HepG2 (cell line): ENCODE measurements around the gene ACO1. TPM values are rescaled to one million over a fixed set of nuclear protein-coding genes. Genes with fewer than 3 reads are reported as not detected.

Source experiments
- CBFB ChIP-seq: sonication (generic); formaldehyde crosslinking; IDR thresholded peaks from 2 replicates; pipeline ENCODE4 v1.4.0; 2020; ENCODE audit warnings: missing genetic modification reagents
- FOXO1 ChIP-seq: sonication (generic); formaldehyde crosslinking; IDR thresholded peaks from 2 replicates; pipeline ENCODE4 v1.4.0; 2020; ENCODE audit warnings: missing genetic modification reagents
- ISX ChIP-seq: sonication (generic); formaldehyde crosslinking; conservative IDR thresholded peaks from 2 replicates; pipeline ENCODE4 v1.5.0; 2020; ENCODE audit warnings: missing genetic modification reagents
- MZF1 ChIP-seq: sonication (generic); formaldehyde crosslinking; IDR thresholded peaks from 2 replicates; pipeline ENCODE4 v1.8.1; 2023; ENCODE audit warnings: mild to moderate bottlenecking, missing genetic modification reagents, borderline replicate concordance
- RAD21 ChIP-seq: fragments of 450-650 bp; formaldehyde crosslinking; IDR thresholded peaks from 2 replicates; pipeline ENCODE4 v1.5.0; 2020; ENCODE audit warnings: mild to moderate bottlenecking
- SMAD1 ChIP-seq: sonication (generic); formaldehyde crosslinking; IDR thresholded peaks from 2 replicates; pipeline ENCODE4 v1.4.0; 2020; ENCODE audit warnings: missing genetic modification reagents, low read depth, mild to moderate bottlenecking, borderline replicate concordance
- TAF1 ChIP-seq: sonication (generic); formaldehyde crosslinking; IDR thresholded peaks from 2 replicates; pipeline ENCODE4 v1.4.0; 2020; ENCODE audit warnings: missing genetic modification reagents
- ZNF724P ChIP-seq: sonication (generic); formaldehyde crosslinking; IDR thresholded peaks from 2 replicates; pipeline ENCODE4 v1.8.0; 2022; ENCODE audit warnings: missing genetic modification reagents, borderline replicate concordance
- ZNF83 ChIP-seq: sonication (generic); formaldehyde crosslinking; IDR thresholded peaks from 2 replicates; pipeline ENCODE4 v1.4.0; 2020; ENCODE audit warnings: missing genetic modification reagents, mild to moderate bottlenecking, borderline replicate concordance
- polyA plus RNA-seq, 8 experiments: library from polyadenylated mRNA; depleted of rRNA in 3 of 8; stranded (reverse) in 7 of 8; unstranded in 1 of 8; fragments of >200 nt; fragmentation: Illumina TruSeq in 4 of 8; extraction: Trizol in 4 of 8; gene quantifications; 2 replicates each; pipeline versions ENCODE4 v1.2.1 to v1.2.3, GENCODE V29; 2011 to 2016; ENCODE audit warnings: low read depth in 4 of 8, missing spikeins in 1 of 8, mixed read lengths in 1 of 8; ENCODE audit not compliant: insufficient read depth in 1 of 8
- total RNA-seq, 5 experiments: library from RNA; depleted of rRNA; stranded (reverse); fragments of >200 nt; fragmentation: Illumina TruSeq; extraction: Trizol; gene quantifications; 2 replicates each; pipeline ENCODE4 v1.2.3, GENCODE V29; 2016; ENCODE audit warnings: low read depth in 1 of 5
- TF ChIP-seq, protein P1 (sequence below): IDR thresholded peaks from 2 replicates; pipeline ENCODE4 v1.6.1; 2016; ENCODE audit warnings: missing biosample characterization, missing genetic modification reagents, low read depth
- TF ChIP-seq, protein P2 (sequence below): sonication (generic); formaldehyde crosslinking; IDR thresholded peaks from 2 replicates; pipeline ENCODE4 v1.8.0; 2022; ENCODE audit warnings: mild to moderate bottlenecking, missing genetic modification reagents, borderline replicate concordance
- TF ChIP-seq, protein P3 (sequence below): sonication (generic); formaldehyde crosslinking; IDR thresholded peaks from 2 replicates; pipeline ENCODE4 v1.4.0; 2020; ENCODE audit warnings: missing genetic modification reagents
- TF ChIP-seq, protein P4 (sequence below): IDR thresholded peaks from 2 replicates; pipeline ENCODE4 v1.6.1; 2016; ENCODE audit warnings: mild to moderate bottlenecking
- TF ChIP-seq, protein P5 (sequence below): sonication (generic); formaldehyde crosslinking; conservative IDR thresholded peaks from 2 replicates; pipeline ENCODE4 v1.4.0; 2020; ENCODE audit warnings: mild to moderate bottlenecking, missing genetic modification reagents, moderate library complexity

The ACO1 gene
- total and polyA plus RNA-seq, 2 of the 13 experiments (the other 11 are each of a cell fraction or from before 2014, with no cell fraction given) = 20.1 to 48.2 TPM

DNA sequence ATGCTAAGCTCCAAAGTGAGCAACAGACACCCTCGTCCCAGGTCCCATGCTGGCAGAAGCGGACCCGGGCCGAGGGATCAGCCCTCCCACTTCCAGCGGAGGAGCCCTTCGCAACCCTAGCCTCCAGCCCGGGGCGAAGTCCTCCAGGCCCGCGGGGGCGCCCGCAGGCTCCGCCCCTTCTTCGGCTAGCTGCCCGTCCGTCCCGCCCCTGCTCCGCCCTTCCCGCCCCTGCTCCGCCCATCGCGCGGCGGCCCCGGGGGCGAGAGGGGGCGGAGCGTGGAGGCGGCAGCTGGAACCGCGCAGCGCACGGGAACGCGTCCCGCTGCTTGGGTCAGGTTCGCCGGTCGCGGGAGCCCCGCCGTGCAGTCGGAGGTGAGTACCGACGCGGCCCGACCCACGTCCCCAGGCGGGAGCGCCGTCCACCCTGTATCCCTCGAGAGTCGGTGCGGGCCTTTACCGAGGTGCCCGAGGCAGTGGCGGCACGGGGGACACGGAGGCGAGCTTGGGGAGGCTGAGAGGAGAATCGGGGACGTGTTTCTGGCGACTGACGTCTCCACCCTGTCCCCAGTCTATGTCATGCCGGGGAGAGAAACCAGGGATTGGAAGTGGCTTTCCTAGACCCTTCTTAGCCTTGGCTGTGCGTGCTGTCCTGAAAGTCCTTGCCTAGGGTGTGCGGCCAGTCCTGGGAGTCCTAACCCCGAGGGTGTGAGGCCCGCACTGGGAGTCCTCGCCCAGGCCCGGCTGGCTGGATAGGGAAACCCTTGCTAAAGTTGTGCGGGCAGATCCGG is at the start of gene ACO1 (continued):
- TF ChIP-seq ISX (CRISPR knock-in tag) = no peak
- TF ChIP-seq FOXO1 (CRISPR knock-in tag) = 0 out of 2 replicates have a peak, but pooled peaks have one; percentile 44
- peak; percentile 26; the same call in 1 of the 2 replicates for TF ChIP-seq RAD21 (CRISPR knock-in tag)
- no peak for TF ChIP-seq MZF1 (CRISPR knock-in tag)
- TF ChIP-seq ZNF83 (CRISPR knock-in tag) = 0 out of 2 replicates have a peak, but pooled peaks have one; percentile 71
- peak; percentile 86 for TF ChIP-seq TAF1
- peak; percentile 83; the same call in 1 of the 2 replicates for TF ChIP-seq ZNF724P
- TF ChIP-seq, protein P1, sequence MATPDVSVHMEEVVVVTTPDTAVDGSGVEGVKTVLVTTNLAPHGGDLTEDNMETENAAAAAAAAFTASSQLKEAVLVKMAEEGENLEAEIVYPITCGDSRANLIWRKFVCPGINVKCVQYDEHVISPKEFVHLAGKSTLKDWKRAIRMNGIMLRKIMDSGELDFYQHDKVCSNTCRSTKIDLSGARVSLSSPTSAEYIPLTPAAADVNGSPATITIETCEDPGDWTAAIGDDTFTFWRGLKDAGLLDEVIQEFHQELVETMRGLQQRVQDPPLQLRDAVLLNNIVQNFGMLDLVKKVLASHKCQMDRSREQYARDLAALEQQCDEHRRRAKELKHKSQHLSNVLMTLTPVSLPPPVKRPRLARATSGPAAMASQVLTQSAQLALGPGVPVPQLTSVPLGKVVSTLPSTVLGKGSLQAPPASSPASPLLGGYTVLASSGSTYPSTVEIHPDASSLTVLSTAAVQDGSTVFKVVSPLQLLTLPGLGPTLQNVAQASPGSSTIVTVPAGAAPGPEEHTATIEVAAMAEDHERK (CRISPR knock-in tag) = 0 out of 2 replicates have a peak, but pooled peaks have one; percentile 14
- TF ChIP-seq, protein P2, sequence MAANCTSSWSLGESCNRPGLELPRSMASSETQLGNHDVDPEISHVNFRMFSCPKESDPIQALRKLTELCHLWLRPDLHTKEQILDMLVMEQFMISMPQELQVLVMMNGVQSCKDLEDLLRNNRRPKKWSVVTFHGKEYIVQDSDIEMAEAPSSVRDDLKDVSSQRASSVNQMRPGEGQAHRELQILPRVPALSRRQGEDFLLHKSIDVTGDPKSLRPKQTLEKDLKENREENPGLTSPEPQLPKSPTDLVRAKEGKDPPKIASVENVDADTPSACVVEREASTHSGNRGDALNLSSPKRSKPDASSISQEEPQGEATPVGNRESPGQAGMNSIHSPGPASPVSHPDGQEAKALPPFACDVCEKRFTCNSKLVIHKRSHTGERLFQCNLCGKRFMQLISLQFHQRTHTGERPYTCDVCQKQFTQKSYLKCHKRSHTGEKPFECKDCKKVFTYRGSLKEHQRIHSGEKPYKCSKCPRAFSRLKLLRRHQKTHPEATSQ (CRISPR knock-in tag) = peak; percentile 87; the same call in 1 of the 2 replicates
- peak; percentile 76; the same call in 1 of the 2 replicates for TF ChIP-seq CBFB (CRISPR knock-in tag)
- TF ChIP-seq, protein P3, sequence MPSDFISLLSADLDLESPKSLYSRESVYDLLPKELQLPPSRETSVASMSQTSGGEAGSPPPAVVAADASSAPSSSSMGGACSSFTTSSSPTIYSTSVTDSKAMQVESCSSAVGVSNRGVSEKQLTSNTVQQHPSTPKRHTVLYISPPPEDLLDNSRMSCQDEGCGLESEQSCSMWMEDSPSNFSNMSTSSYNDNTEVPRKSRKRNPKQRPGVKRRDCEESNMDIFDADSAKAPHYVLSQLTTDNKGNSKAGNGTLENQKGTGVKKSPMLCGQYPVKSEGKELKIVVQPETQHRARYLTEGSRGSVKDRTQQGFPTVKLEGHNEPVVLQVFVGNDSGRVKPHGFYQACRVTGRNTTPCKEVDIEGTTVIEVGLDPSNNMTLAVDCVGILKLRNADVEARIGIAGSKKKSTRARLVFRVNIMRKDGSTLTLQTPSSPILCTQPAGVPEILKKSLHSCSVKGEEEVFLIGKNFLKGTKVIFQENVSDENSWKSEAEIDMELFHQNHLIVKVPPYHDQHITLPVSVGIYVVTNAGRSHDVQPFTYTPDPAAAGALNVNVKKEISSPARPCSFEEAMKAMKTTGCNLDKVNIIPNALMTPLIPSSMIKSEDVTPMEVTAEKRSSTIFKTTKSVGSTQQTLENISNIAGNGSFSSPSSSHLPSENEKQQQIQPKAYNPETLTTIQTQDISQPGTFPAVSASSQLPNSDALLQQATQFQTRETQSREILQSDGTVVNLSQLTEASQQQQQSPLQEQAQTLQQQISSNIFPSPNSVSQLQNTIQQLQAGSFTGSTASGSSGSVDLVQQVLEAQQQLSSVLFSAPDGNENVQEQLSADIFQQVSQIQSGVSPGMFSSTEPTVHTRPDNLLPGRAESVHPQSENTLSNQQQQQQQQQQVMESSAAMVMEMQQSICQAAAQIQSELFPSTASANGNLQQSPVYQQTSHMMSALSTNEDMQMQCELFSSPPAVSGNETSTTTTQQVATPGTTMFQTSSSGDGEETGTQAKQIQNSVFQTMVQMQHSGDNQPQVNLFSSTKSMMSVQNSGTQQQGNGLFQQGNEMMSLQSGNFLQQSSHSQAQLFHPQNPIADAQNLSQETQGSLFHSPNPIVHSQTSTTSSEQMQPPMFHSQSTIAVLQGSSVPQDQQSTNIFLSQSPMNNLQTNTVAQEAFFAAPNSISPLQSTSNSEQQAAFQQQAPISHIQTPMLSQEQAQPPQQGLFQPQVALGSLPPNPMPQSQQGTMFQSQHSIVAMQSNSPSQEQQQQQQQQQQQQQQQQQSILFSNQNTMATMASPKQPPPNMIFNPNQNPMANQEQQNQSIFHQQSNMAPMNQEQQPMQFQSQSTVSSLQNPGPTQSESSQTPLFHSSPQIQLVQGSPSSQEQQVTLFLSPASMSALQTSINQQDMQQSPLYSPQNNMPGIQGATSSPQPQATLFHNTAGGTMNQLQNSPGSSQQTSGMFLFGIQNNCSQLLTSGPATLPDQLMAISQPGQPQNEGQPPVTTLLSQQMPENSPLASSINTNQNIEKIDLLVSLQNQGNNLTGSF (CRISPR knock-in tag) = peak; percentile 40
- peak; percentile 67; the same call in 1 of the 2 replicates for TF ChIP-seq SMAD1 (CRISPR knock-in tag)
- TF ChIP-seq, protein P4, sequence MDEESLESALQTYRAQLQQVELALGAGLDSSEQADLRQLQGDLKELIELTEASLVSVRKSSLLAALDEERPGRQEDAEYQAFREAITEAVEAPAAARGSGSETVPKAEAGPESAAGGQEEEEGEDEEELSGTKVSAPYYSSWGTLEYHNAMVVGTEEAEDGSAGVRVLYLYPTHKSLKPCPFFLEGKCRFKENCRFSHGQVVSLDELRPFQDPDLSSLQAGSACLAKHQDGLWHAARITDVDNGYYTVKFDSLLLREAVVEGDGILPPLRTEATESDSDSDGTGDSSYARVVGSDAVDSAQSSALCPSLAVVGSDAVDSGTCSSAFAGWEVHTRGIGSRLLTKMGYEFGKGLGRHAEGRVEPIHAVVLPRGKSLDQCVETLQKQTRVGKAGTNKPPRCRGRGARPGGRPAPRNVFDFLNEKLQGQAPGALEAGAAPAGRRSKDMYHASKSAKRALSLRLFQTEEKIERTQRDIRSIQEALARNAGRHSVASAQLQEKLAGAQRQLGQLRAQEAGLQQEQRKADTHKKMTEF (CRISPR knock-in tag) = peak; percentile 91
- TF ChIP-seq, protein P5, sequence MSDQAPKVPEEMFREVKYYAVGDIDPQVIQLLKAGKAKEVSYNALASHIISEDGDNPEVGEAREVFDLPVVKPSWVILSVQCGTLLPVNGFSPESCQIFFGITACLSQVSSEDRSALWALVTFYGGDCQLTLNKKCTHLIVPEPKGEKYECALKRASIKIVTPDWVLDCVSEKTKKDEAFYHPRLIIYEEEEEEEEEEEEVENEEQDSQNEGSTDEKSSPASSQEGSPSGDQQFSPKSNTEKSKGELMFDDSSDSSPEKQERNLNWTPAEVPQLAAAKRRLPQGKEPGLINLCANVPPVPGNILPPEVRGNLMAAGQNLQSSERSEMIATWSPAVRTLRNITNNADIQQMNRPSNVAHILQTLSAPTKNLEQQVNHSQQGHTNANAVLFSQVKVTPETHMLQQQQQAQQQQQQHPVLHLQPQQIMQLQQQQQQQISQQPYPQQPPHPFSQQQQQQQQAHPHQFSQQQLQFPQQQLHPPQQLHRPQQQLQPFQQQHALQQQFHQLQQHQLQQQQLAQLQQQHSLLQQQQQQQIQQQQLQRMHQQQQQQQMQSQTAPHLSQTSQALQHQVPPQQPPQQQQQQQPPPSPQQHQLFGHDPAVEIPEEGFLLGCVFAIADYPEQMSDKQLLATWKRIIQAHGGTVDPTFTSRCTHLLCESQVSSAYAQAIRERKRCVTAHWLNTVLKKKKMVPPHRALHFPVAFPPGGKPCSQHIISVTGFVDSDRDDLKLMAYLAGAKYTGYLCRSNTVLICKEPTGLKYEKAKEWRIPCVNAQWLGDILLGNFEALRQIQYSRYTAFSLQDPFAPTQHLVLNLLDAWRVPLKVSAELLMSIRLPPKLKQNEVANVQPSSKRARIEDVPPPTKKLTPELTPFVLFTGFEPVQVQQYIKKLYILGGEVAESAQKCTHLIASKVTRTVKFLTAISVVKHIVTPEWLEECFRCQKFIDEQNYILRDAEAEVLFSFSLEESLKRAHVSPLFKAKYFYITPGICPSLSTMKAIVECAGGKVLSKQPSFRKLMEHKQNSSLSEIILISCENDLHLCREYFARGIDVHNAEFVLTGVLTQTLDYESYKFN = peak; percentile 80
